NCI-H2196 treated with DMSO at 0.1 percent for 48 hours (cell line): ENCODE data around the gene TEX22.

Experiments used
- DNase-seq: peaks from one replicate; lab custom pipeline; 2025; ENCODE audit not compliant: unreplicated experiment; lab: John Stamatoyannopoulos, UW

Gene TEX22

DNA sequence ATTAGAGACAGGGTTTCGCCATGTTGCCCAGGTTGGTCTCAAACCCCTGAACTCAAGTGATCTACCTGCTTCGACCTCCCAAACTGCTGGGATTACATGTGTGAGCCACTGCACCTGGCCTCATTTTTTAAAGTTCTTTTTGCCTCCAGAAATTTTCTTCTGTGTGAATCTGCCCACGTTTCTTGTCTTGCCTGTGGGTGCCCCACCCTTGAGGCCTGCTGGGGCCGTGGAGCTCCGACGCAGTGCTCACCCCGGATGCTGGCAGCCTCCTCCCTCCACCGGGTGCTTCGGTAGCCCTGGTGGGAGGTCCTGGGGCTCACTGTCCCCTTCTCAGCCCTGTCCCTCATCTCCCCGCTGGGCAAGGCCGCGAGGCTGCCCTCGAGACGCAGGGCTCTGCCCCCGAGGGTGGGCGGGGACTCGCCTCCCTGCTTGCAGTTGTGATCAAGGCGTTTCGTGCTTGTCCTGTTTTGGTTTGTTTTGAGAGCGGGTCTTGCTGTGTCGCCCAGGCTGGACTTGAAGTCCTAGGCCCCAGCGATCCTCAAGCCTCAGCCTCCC lies 56.8 kb downstream of the TEX22 start:
- no peak for DNase-seq

DNA sequence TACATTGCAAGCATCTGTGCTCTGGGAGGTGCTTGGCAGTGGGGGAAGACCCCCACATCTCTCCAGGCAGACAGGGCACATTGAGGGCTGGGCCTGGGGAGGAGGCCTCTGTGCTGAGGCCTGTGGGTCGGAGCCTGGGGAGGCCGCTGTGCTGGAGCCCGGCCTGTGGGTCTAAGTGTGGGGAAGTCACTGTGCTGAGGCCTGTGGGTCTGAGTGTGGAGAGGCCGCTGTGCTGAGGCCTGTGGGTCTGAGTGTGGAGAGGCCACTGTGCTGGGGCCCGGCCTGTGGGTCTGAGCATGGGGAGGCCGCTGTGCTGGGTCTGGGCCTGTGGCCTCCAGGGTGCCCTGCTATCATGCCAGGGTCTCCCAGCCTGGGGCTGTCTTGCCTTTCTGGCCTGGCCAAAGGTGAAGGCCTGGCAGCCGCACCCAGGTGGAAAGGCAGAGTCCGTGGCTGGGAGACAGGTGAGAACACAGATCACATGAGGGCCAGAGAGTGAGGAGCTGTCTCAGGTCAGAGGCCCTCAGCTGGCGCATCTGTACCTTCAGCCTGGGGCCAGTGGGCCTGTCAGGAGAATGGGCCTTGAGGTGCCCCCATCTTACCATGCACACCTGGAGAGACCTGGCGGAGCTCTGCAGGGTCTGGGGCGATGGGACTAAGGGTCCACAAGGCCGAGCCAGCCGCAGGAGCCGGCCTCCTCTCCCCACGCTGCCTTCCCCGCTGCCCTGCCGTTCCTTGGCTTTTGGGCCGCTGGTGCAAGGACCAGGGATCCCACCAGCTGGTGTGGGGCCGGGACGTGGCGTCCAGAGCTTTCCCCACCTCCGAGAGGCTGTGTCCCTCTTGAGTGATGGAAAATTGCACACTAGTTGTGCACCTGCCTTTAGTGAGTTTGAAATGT lies 57.7 kb downstream of the TEX22 start:
- no peak for DNase-seq

GRCh38 chr14:105456736-105457617 lies 58.6 kb downstream of the TEX22 start:
- no peak for DNase-seq

GRCh38 chr14:105458010-105458409 lies 59.7 kb downstream of the TEX22 start:
- DNase-seq, result no peak

GRCh38 chr14:105458571-105458970 lies 60.2 kb downstream of the TEX22 start:
- no peak for DNase-seq

DNA sequence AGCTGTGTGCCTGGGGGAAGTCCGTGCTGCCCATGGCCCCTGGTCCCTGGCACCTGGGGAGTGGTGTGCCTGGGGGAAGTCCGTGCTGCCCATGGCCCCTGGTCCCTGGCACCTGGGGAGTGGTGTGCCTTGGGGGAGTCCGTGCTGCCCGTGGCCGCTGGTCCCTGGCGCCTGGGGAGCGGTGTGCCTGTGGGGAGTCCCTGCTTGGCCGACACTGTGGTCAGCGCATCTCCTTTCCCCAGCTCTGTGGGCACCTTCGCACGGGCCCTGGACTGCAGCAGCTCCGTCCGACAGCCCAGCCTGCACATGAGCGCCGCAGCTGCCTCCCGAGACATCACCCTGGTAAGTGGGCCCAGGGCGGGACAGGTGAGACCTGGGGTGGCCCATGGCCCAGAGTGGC lies 61.8 kb downstream of the TEX22 start:
- DNase-seq, result no peak

DNA sequence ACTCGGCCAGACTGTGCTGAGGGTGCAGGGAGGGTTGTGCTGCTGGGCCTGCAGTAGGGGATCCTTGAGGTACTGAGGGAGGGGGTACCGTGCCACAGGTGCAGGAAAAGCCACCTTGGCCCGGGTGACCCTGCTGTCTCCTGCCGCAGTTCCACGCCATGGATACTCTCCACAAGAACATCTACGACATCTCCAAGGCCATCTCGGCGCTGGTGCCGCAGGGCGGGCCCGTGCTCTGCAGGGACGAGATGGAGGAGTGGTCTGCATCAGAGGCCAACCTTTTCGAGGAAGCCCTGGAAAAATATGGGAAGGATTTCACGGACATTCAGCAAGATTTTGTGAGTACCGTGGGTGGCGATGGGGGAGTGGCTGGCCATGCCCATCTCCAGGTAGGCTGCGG lies 62.3 kb downstream of the TEX22 start:
- DNase-seq, result no peak

- no peak for DNase-seq
Measured at GRCh38 chr14:105461903-105462302, 63.6 kb downstream of the TEX22 start.
